GM21367 (cell line): ENCODE results near the gene KRTAP2-1.
"Not testable (repeated sequence)": the region's sequence is repeated elsewhere in the genome, so short reads cannot be mapped to it uniquely, and the experiment has no call there.

Experiments used
- ATAC-seq: cut with Tn5 transposase; IDR thresholded peaks from one replicate; pipeline ENCODE4 v1.9.1; 2021; ENCODE audit not compliant: unreplicated experiment

KRTAP2-1 gene, protein sequence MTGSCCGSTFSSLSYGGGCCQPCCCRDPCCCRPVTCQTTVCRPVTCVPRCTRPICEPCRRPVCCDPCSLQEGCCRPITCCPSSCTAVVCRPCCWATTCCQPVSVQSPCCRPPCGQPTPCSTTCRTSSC

DNA sequence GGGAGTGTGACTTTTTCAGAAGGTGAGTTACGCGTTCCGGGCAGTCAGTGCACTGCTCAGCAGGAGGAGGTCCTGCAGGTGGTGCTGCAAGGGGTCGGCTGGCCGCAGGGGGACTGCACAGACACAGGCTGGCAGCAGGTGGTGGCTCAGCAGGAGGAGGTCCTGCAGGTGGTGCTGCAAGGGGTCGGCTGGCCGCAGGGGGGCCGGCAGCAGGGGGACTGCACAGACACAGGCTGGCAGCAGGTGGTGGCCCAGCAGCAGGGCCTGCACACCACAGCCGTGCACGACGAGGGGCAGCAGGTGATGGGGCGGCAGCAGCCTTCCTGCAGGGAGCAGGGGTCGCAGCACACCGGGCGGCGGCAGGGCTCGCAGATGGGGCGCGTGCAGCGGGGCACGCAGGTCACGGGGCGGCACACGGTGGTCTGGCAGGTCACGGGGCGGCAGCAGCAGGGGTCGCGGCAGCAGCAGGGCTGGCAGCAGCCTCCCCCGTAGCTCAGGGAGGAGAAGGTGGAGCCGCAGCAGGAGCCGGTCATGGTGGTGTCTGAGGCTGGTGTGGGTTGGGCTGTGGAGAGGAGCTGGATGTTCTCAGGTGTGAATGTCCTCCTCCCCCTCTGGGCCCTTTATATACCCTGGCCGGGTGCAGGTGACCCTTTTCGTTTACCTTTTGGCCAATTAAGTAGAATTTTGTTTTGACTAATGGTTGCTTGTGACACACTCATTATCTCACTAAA is at the start of gene KRTAP2-1:
Gene KRTAP2-1, minus strand, starts transcription at position 582 of the 731 bp plus-strand sequence. Its CDS starts 49 bp downstream, at position 533.
- ATAC-seq, result not testable (repeated sequence)

DNA sequence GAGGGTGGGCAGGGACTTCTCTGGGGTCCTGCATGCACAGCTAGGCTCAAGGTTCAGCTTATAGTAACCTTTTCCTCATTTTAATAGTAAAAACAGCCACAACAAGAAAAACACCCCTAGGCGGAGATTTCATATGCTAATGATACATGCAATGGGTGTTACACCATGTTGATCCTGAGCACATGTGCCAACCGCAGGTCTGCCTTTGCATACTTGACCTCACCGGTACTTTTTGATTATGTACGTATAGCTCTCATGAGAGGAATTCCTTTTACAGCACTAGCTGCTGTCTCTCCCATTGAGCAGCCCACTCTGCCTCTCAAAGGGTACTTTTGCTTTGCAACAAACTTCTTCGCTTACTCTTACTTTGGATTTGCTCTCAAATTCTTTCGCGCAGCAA is 48.9 kb upstream of the KRTAP2-1 start:
- ATAC-seq, result no peak

DNA sequence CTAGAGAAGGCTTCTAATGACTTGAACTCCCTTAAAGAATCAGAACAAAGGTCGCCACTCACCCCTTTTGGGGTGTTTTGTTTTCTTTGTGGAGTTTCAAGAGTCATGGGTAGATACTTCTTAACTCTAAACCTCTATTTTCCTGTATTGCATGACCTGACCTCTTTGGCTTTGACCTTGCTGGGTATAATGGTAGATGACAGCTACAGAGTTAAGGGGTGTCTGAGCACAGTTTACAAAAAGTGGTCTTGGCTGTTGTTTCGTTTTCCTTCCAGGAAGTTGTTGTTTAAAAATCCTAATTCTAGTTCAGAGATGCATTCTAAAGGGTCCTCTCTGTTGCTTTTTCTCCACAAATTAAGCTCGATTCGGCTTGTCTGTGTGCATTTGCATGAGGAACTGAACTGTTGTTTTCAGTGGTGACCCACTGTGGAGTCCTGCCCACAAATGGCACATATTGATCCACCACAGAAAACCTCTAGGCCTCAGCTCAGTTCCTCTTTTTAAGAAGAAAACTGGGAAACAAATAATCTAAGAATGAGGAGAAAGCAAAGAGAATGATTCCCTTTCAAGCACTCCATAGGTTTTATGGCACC is 41.7 kb upstream of the KRTAP2-1 start:
- ATAC-seq, result not testable (repeated sequence)

DNA sequence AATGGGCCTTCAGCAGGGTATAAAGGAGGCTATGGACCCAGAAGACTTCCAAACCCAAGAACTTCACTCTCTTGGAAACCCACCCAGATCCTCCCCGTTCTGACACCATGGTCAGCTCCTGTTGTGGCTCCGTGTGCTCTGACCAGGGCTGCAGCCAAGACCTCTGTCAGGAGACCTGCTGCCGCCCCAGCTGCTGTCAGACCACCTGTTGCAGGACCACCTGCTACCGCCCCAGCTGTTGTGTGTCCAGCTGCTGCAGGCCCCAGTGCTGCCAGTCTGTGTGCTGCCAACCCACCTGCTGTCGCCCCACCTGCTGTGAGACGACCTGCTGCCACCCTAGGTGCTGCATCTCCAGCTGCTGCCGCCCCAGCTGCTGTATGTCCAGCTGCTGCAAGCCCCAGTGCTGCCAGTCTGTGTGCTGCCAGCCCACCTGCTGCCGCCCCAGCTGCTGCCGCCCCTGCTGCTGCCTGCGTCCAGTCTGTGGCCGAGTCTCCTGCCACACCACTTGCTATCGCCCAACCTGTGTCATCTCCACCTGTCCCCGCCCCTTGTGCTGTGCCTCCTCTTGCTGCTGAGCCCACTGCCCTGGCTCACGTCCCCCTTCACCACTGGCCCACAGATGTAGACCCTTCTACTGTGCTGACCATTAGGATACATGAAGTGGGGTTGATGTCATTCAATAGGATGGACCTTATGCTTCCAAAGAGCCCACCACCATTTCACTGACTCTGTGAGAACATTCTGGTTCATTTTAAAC is 37.2 kb upstream of the KRTAP2-1 start, which contains the start of gene KRTAP4-7:
Gene KRTAP4-7, plus strand, starts transcription at position 51 of the 757 bp plus-strand sequence. Its CDS starts 57 bp downstream, at position 108.
- ATAC-seq, result not testable (repeated sequence)

DNA sequence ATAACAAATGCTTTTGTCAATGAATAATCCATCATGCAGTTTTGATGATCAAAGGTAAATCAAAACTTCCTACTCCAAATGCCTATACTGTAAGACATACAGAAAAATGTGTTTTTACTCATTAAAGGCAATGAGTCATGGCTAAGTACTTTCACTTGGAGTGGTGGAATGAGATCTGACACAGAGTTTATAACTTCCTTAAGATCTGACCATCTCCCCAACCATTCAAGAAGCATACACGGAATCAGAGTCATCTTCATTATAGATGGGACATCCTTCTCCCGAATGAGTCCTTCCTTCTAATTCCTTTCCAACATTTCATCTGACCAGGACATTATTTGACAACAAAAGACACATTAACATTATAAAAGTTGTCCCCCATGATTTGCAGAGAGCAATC is 36.3 kb upstream of the KRTAP2-1 start:
- not testable (repeated sequence) for ATAC-seq

DNA sequence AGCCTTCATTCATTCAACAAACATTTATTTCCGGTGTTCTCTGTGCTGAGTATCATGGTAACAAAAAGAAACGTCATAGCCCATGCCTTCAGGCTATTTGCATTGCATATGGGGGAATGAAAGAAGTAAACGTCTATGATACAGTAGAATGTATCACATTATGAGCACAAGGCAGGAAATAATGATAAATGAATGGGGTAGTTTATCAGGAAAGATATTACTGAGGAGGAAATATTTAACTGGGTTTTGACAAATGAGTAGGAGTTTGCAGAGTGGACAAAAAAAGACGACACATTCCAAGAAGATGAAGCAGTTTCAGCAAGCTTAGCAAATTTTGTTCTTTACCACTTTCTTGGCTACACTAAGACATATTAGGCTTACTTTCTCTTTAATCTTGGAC is 35.5 kb upstream of the KRTAP2-1 start:
- ATAC-seq, result no peak

DNA sequence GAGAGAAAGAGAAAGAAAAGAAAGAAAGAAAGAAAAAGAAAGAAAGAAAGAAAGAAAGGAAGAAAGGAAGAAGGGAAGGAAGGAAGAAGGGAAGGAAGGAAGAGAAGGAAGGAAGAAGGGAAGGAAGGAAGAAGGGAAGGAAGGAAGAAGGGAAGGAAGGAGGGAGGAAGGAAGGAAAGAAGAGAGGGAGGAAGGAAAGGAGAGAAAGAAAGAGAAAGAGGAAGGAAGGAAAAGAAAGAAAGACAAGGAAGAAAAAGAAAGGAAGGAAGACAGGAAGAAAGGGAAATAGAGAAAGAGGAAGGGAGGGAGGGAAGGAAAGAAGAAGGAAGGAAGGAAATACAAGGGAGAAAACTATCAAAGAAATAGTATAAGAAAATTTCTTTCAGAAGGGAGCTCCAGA is 29.7 kb upstream of the KRTAP2-1 start:
- no peak for ATAC-seq

DNA sequence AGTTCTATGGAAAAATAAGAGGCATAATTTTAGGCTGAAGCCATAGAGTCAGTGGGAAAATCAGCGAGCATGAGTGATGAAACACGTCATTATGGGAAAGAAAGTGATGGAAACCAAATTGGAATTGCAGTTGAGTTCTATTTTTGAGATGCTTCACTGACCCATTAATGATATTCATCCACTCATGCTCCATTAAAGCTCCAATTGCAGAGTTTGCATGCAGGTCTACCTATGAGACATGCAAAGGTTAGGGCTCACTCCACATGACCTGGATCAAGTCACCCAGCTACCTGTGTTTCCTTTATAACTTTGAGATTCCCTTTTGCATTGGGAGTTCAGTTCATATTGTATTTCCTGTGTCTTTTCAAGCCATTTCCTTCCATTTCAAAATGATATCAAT is 26.6 kb upstream of the KRTAP2-1 start:
- ATAC-seq, result no peak

DNA sequence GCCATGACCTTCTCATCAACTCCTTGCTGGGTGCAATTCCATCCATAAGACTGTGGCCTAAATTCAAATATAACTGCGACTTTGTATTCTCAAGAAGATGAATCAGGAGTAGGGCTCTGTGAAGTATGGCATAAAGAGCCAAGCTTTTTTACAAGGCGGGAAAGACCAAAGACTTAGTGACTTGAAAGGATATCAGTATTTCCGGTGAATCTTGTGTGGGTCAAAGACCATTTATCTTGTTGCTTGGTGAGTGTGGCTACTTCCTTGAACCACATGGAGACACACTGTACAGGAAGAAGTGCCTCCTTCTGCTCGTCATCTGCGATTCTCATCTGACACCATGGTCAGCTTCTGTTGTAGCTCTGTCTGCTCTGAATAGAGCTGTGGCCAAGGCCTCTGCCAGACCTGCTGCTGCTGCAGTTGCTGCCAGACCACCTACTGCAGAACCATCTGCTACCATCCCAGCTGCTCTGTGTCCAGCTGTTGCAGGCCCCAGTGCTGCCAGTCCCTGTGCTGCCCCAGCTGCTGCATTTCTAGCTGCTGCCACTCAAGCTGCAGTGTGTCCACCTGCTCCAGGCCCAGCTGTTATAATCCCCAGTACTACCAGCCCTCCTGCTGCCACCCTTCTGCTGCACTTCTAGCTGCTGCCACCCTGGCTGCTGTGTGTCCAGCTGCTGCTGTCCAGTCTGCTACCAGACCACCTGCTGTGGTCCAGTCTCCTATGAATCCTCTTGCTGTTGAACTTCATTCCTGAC is 24.7 kb upstream of the KRTAP2-1 start:
- no peak for ATAC-seq

DNA sequence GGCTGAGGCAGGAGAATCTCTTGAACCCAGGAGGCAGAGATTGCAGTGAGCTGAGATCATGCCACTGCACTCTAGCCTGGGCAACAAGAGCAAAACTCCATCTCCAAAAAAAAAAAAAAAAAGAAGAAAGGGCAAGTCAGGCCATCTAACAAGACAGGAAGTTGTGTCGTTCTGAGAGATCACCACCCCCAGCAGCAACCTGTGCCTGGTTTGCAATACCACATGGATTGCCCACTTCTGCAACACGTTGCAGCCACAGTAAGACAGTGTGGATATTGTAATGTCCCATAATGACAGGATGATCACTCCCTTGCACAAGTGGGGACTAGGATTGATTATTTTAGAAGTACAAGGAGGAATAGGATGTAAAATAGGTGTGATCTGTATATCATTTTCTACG is 21.9 kb upstream of the KRTAP2-1 start:
- no peak for ATAC-seq

DNA sequence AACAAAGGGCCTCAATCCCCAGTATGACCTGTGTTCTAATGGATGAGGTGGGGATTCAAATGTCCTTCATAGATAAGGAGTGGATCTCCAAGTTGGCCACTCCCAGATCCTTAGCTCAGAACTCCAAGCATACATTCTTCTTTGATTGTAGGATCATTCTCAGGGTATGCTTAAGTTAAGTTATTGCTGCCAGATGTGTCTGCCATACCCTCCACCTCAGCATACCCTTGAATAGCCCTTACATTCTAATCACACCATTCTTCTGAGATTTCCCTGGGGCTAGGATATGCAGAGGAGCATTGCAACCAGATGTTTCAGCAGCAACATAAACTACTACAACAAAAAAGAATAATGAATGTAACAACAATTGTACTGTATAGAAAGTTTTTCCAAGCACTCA is 20.2 kb upstream of the KRTAP2-1 start:
- no peak for ATAC-seq

DNA sequence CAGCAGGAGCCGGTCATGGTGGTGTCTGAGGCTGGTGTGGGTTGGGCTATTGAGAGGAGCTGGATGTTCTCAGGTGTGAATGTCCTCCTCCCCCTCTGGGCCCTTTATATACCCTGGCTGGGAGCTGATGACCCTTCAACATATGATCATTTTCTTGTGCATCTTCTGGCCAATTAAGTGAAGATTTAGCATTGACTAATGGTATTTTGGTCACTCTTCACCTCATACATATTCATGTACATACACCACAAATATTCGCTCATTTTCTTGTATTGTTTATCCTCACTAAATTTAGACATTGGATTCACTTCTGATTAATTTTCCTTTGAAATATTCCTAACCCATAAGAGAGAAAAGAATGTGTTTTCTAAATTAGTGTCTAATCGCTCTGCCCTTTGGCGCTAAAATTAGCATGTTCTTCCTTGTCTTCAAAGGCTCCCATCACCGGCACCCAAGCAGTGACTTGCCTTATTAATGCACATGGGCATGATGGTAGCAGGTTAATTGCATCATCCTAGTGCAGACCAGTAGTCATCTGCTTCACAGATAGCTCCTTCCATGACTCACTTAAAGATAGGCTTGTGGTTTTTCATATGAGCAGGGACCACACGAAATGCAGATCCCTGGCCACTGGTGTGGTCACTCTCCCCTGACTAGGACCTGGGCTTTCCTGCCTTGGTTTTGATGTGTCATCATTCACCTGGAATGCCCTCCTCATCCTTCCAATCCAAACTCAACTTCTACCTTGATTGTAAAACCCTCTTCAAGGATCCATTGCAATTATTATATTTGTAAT is 18.9 kb upstream of the KRTAP2-1 start, which contains the start of gene KRTAP2-4:
Gene KRTAP2-4, minus strand, starts transcription at position 51 of the 796 bp plus-strand sequence. Its CDS starts 34 bp downstream, at position 17.
- no peak for ATAC-seq

DNA sequence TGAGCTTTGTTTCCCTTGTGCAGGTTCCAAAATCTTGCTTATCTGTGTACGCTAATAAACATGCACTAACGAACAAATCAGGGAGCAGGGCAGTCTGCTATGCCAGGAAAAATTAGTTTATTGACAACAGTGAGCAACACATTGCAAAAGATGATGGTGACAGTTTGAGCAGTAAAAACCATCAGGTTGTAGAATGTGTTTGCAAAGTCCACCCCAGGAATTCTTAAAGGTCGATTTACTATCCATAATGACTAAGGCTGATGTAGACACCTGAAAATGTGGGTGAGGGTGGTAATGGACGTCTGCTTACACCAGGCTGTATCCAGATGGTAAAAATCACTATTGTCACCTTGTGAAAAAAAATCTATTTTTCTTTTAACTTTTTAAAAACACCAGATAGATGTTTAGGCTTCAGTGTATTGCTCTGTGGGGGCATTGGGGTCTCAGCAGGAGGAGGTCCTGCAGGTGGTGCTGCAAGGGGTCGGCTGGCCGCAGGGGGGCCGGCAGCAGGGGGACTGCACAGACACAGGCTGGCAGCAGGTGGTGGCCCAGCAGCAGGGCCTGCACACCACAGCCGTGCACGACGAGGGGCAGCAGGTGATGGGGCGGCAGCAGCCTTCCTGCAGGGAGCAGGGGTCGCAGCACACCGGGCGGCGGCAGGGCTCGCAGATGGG is 18.0 kb upstream of the KRTAP2-1 start:
- ATAC-seq, result not testable (repeated sequence)

DNA sequence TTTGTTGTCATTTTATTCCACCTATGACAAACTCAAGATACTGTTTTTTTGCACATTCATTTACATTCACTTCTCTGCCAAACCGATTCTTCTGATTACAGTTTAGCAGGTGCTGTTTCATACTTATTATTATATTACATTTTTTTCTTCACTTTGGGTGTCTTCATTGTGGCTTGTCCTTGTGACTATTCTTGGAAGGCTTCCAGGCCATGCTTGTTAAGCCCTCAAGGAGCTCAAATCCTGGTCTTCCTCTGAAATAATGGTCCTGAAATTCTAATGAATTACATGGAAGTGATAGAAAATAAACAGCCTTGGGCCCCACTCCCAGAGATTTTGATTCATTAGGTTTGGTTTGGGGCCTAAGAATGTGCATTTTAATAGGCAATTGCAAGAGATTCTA is 17.2 kb upstream of the KRTAP2-1 start:
- ATAC-seq, result no peak

DNA sequence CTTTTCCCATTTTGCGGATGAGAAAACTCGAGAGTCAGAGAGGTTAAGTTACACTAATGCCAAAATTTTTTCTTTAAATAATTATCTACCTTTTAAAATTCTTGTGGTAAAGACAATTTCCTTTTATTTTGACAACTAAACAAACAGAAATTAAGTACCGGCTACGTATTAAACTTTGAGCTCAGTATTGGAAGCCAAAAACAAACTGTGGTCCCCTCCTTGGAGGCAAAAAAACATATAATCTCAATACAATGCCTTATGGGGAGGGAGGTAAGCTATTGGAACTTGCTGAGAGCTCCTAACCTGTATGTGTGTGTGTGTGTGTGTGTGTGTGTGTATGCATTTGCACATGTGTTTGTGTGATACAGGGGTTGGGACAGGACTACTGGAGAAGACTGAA is 16.3 kb upstream of the KRTAP2-1 start:
- ATAC-seq, result no peak

DNA sequence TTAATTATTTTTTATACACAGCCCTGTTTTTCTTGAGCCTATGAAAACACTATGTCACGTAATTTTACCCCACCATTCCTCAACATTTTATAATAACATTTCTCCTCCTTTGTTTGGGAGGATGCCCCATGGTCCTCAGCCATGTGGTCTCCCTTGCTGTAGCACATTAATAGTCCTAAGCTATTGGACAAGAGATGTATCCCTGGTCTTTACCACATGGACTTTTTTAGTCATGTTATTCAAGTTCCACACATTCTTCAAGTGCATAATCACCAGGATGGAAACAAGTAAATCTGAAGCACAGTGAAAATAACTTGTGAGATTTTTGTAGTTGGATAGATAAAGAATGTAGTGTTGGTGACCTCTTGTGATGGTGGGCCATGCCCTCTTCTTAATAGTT is 14.8 kb upstream of the KRTAP2-1 start:
- ATAC-seq, result no peak

DNA sequence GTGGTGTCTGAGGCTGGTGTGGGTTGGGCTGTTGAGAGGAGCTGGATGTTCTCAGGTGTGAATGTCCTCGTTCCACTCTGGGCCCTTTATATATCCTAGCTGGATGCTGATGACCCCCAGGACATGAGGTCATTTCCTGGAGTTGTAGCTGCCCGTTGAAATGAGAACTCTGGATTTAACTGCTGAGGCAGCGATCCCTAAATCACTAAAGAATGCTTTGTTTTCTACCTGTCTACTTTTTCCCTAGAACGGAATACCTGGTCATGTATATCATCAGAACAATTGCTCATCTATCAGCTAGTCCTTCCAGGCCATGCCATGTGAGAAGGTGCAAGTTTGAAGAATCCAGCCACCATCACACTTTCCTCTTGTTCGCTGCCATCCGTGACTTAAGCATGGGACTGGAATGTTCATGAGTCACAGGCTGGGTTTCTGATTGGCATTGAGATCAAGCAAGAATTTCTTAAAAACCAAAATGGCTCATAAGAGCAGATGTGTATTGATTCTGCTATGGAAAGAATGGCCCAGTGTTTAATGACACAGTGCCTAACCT is 13.0 kb upstream of the KRTAP2-1 start, which contains the start of gene KRTAP2-3:
Gene KRTAP2-3, minus strand, starts transcription at position 63 of the 553 bp plus-strand sequence. CDS start 64 bp downstream, outside the sequence.
- ATAC-seq, result no peak

DNA sequence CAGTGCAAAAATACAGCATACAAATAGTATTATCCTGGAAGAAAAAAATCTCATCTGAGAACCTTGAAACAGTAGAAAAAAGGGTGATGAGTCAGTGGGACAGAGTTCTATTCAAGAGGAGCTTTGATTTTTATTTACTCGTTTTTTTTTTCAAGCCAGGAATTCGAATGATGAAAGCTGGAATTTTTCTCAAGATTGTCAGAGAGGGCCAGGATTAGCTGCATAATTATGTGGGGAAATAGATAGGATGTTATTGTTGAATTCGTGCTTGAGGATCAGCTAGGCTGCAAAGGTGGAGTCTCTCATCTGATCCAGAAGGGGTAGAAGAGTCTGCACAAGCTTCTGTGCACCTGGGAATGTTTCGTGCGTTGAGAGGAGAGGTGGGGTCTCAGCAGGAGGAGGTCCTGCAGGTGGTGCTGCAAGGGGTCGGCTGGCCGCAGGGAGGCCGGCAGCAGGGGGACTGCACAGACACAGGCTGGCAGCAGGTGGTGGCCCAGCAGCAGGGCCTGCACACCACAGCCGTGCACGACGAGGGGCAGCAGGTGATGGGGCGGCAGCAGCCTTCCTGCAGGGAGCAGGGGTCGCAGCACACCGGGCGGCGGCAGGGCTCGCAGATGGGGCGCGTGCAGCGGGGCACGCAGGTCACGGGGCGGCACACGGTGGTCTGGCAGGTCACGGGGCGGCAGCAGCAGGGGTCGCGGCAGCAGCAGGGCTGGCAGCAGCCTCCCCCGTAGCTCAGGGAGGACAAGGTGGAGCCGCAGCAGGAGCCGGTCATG is 12.3 kb upstream of the KRTAP2-1 start:
- not testable (repeated sequence) for ATAC-seq
